OCI-LY7 (cell line): ENCODE measurements around the gene MACF1. TPM values are rescaled to one million over a fixed set of nuclear protein-coding genes. Genes with fewer than 3 reads are reported as not detected.

Experiments used
- BruUV-seq: library from RNA; stranded (reverse); fragments of 400-500 nt; replicated peaks from 2 replicates; lab custom pipeline; 2021; lab: Mats Ljungman, UMichigan
- CTCF ChIA-PET: fragments of 300-600 bp; sonication (Branson Sonifier 250); formaldehyde crosslinking; loops from one replicate; lab custom pipeline; 2022; ENCODE audit warnings: antibody characterized with exemption; ENCODE audit not compliant: unreplicated experiment; lab: Charles Lee
- POLR2A ChIA-PET: fragments of 300-600 bp; sonication (Branson Sonifier 250); formaldehyde crosslinking; loops from one replicate; lab custom pipeline; 2022; ENCODE audit warnings: antibody characterized with exemption; lab: Charles Lee
- DNase-seq: peaks from one replicate; pipeline ENCODE4 v3.0.0-alpha.2; 2015; ENCODE audit warnings: low spot score
- H2AFZ ChIP-seq: fragments of 200-600 bp; sonication (generic), shearing (Covaris generic); 2 replicates; pipeline ENCODE4 v1.6.1; 2014; ENCODE audit warnings: mild to moderate bottlenecking, antibody characterized with exemption, low read length, moderate library complexity
- H3K27ac ChIP-seq: fragments of 200-600 bp; sonication (generic); 2 replicates; pipeline ENCODE4 v1.5.1; 2014; ENCODE audit warnings: mixed run types, low read depth, mild to moderate bottlenecking, moderate library complexity, low read length, inconsistent platforms; ENCODE audit not compliant: poor library complexity, severe bottlenecking
- H3K36me3 ChIP-seq: fragments of 200-600 bp; sonication (generic); 2 replicates; pipeline ENCODE4 v1.6.1; 2014; ENCODE audit warnings: mild to moderate bottlenecking, antibody characterized with exemption, low read length, moderate library complexity, mixed read lengths; ENCODE audit not compliant: insufficient read depth
- H3K4me1 ChIP-seq: fragments of 200-600 bp; sonication (generic); 2 replicates; pipeline ENCODE4 v1.5.1; 2014; ENCODE audit warnings: mild to moderate bottlenecking, low read length; ENCODE audit not compliant: insufficient read depth, poor library complexity, severe bottlenecking
- H3K4me2 ChIP-seq: fragments of 200-600 bp; sonication (generic); 2 replicates; pipeline ENCODE4 v1.6.1; 2014; ENCODE audit warnings: mild to moderate bottlenecking, low read length
- H3K4me3 ChIP-seq: fragments of 200-600 bp; sonication (generic); 2 replicates; pipeline ENCODE4 v1.5.1; 2014; ENCODE audit warnings: mild to moderate bottlenecking, low read depth, low read length; ENCODE audit not compliant: poor library complexity, severe bottlenecking
- H3K79me2 ChIP-seq: fragments of 200-600 bp; sonication (generic); 2 replicates; pipeline ENCODE4 v1.6.1; 2016; ENCODE audit warnings: low read depth, mild to moderate bottlenecking, low read length, moderate library complexity, mixed read lengths; ENCODE audit not compliant: insufficient read depth
- H3K9me2 ChIP-seq: fragments of 200-600 bp; sonication (generic); 2 replicates; pipeline ENCODE4 v1.6.1; 2016; ENCODE audit warnings: mild to moderate bottlenecking, low read length, mixed read lengths; ENCODE audit not compliant: insufficient read depth
- H3K9me3 ChIP-seq: fragments of 200-600 bp; sonication (generic); 2 replicates; pipeline ENCODE4 v1.6.1; 2014; ENCODE audit warnings: mild to moderate bottlenecking, mixed run types, low read length, mixed read lengths
- H4K20me1 ChIP-seq: fragments of 200-600 bp; sonication (generic); 2 replicates; pipeline ENCODE4 v1.6.1; 2014; ENCODE audit warnings: mild to moderate bottlenecking, antibody characterized with exemption, low read length, moderate library complexity, mixed read lengths; ENCODE audit not compliant: insufficient read depth
- CTCF ChIP-seq: fragments of 200-600 bp; sonication (generic); conservative IDR thresholded peaks from 2 replicates; pipeline ENCODE4 v1.5.1; 2014; ENCODE audit warnings: mild to moderate bottlenecking, antibody characterized with exemption, low read length, moderate library complexity, mixed read lengths
- EZH2phosphoT487 ChIP-seq: fragments of 200-600 bp; sonication (generic); IDR thresholded peaks from 2 replicates; pipeline ENCODE4 v1.6.1; 2018; ENCODE audit warnings: low read depth, borderline replicate concordance, mild to moderate bottlenecking, mixed run types, antibody characterized with exemption, low read length, moderate library complexity, mixed read lengths
- intact Hi-C: fragments of 100-400 bp; cut with micrococcal nuclease; formaldehyde crosslinking; loops from one replicate; pipeline ENCODE4 v1.10.0; 2022; ENCODE audit not compliant: unreplicated experiment
- total RNA-seq, 2 experiments: library from RNA; depleted of rRNA in 1 of 2; stranded (reverse); fragments of >200 nt in 1 of 2; shearing (Covaris generic) in 1 of 2; gene quantifications; 2 replicates each; pipeline ENCODE4 v1.2.3, GENCODE V29; 2014 to 2022

The MACF1 gene
- total RNA-seq, 2 experiments from 2014 or later: 211 to 220 TPM

- no TSS peak for BruUV-seq
- Histone ChIP-seq H3K4me1 (peaks cover 11% of the 10 kb centered on the region), H3K79me2 (peaks cover 27% of the 10 kb centered on the region; the same call in 1 of the 2 replicates), H3K4me3 (no peak overlapping the region), H3K27ac (no peak overlapping the region), H3K36me3 (peaks cover 21% of the 10 kb centered on the region), H2AFZ (no peak overlapping the region), H4K20me1 (no peaks in the 10 kb centered on the region), H3K9me3 (no peaks in the 10 kb centered on the region), H3K4me2 (no peak overlapping the region), H3K9me2 (no peaks in the 10 kb centered on the region)
- intact Hi-C loops: loop anchor here (5.0 kb wide), 1 partner anchor 34 kb away; no protein-coding TSS in a partner anchor
- no peak for DNase-seq
- ChIA-PET POLR2A (interaction anchor here (1.1 to 1.8 kb wide), 3 partner anchors 8 to 36 kb away, joined by 3 to 7 read pairs (median 4); no protein-coding TSS in a partner anchor), CTCF (no interaction called here)
- TF ChIP-seq CTCF (no peak), EZH2phosphoT487 (no peak)
Measured at GRCh38 chr1:39277879-39278278, 73.4 kb downstream of the MACF1 start.

DNA sequence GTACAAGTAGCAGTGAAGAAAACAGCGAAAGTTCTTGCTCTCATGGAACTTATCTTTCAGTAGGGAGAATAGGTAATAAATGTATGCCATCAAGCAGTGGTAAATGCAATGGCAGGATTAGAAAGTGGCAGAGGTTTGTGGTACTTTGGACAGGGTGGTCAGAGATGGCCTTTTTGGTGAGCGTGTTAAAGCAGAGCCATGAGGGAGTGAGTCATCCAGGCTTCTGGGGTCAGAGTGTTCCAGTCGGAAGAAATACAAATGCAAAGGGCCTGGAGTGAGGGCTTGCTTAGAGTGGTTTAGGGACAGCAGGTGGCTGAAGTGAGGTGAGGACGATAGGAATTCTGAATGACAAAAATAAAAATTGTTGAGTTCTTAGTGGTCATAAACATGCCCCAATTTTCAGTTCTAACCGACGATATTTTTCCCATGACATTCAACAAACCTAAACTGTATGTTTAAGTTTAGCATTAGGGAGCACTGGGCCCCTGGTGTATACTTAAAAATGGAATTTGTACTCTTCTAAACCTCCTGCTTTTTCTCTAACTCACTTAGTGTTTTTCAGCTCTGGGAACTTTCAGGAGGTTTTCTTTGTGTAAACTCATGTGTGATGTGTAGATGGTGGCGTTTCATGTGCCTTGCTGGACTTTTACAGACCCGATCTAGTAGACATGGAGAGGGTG, 78.2 kb downstream of the MACF1 start:
- H3K4me1 ChIP-seq: peaks cover 9% of the 10 kb centered on the region
- DNase-seq: no peak
- H3K4me3 ChIP-seq: no peak overlapping the region
- intact Hi-C loops: no loop called here
- POLR2A ChIA-PET: interaction anchor here (0.6 kb wide), 1 partner anchor 173 kb away, joined by 4 read pairs; no protein-coding TSS in a partner anchor
- H3K79me2 ChIP-seq: peaks cover 7% of the 10 kb centered on the region; the same call in 1 of the 2 replicates
- H3K36me3 ChIP-seq: peaks cover 63% of the 10 kb centered on the region
- H3K27ac ChIP-seq: no peak overlapping the region
- no peak overlapping the region for H2AFZ ChIP-seq
- no peaks in the 10 kb centered on the region for H3K9me2 ChIP-seq
- H3K4me2 ChIP-seq: no peak overlapping the region
- CTCF ChIA-PET: interaction anchor here (0.5 to 0.6 kb wide), 2 partner anchors 13 to 113 kb away, joined by 3 read pairs; no protein-coding TSS in a partner anchor
- no peaks in the 10 kb centered on the region for H3K9me3 ChIP-seq
- H4K20me1 ChIP-seq: no peaks in the 10 kb centered on the region
- no TSS peak for BruUV-seq
- TF ChIP-seq EZH2phosphoT487 (no peak), CTCF (no peak)

- Histone ChIP-seq H3K36me3 (peaks cover 75% of the 10 kb centered on the region), H3K27ac (no peak overlapping the region), H3K9me2 (no peaks in the 10 kb centered on the region), H3K4me2 (no peak overlapping the region), H3K4me3 (no peak overlapping the region), H3K79me2 (no peaks in the 10 kb centered on the region), H3K9me3 (no peaks in the 10 kb centered on the region), H2AFZ (no peak overlapping the region), H4K20me1 (no peaks in the 10 kb centered on the region), H3K4me1 (peaks cover 3% of the 10 kb centered on the region)
- ChIA-PET CTCF (no interaction called here), POLR2A (no interaction called here)
- no TSS peak for BruUV-seq
- no peak for DNase-seq
- intact Hi-C loops: no loop called here
- TF ChIP-seq CTCF (no peak), EZH2phosphoT487 (no peak)
Measured at GRCh38 chr1:39283858-39284257, 79.4 kb downstream of the MACF1 start.
